ENCODE measurements around the gene VIPR1. TPM values are rescaled to one million over a fixed set of nuclear protein-coding genes. Genes with fewer than 3 reads are reported as not detected.

VIPR1 gene
- total RNA-seq, 1 donor from 2014 or later: 184 TPM

GRCh38 chr3:42535981-42536784 is 33.7 kb downstream of the VIPR1 start:
- intact Hi-C loops (cut with DNase I): no loop called here
- no peak overlapping the region for H3K27ac ChIP-seq
- H3K27me3 ChIP-seq: no peaks in the 10 kb centered on the region
- H3K36me3 ChIP-seq: peaks cover 4% of the 10 kb centered on the region
- H3K4me1 ChIP-seq: peaks cover 12% of the 10 kb centered on the region
- ATAC-seq (peak; percentile 8), DNase-seq (no peak)
- TF ChIP-seq CTCF (IDR thresholded peaks at IDR 0.05): peak; percentile 49
- no peaks in the 10 kb centered on the region for H3K9me3 ChIP-seq
- H3K4me3 ChIP-seq: no peak overlapping the region

- H3K27ac ChIP-seq: no peak overlapping the region
- no peaks in the 10 kb centered on the region for H3K27me3 ChIP-seq
- TF ChIP-seq CTCF (IDR thresholded peaks at IDR 0.05): no peak
- ATAC-seq (no peak), DNase-seq (no peak)
- H3K36me3 ChIP-seq: no peaks in the 10 kb centered on the region
- no peaks in the 10 kb centered on the region for H3K9me3 ChIP-seq
- intact Hi-C loops (cut with DNase I): no loop called here
- no peak overlapping the region for H3K4me3 ChIP-seq
- H3K4me1 ChIP-seq: peaks cover 18% of the 10 kb centered on the region
Measured at GRCh38 chr3:42537350-42537749, 34.9 kb downstream of the VIPR1 start.

- H3K27ac ChIP-seq: peak overlapping the region; percentile 14
- H3K9me3 ChIP-seq: no peaks in the 10 kb centered on the region
- intact Hi-C loops (cut with DNase I): no loop called here
- ATAC-seq (peak; percentile 69), DNase-seq (peak; percentile 84)
- H3K36me3 ChIP-seq: no peaks in the 10 kb centered on the region
- no peak overlapping the region for H3K4me3 ChIP-seq
- no peaks in the 10 kb centered on the region for H3K27me3 ChIP-seq
- TF ChIP-seq CTCF (IDR thresholded peaks at IDR 0.05): peak; percentile 83
- H3K4me1 ChIP-seq: peaks cover 32% of the 10 kb centered on the region
Measured at GRCh38 chr3:42539871-42540714, 37.6 kb downstream of the VIPR1 start.

- ATAC-seq (no peak), DNase-seq (no peak)
- Histone ChIP-seq H3K9me3 (no peaks in the 10 kb centered on the region), H3K4me3 (no peak overlapping the region), H3K27me3 (no peaks in the 10 kb centered on the region), H3K4me1 (peaks cover 42% of the 10 kb centered on the region), H3K36me3 (no peaks in the 10 kb centered on the region), H3K27ac (no peak overlapping the region)
- intact Hi-C loops (cut with DNase I): no loop called here
- TF ChIP-seq CTCF (IDR thresholded peaks at IDR 0.05): no peak
Measured at GRCh38 chr3:42541079-42541478, 38.6 kb downstream of the VIPR1 start.

GRCh38 chr3:42544492-42545283 is 42.2 kb downstream of the VIPR1 start:
- intact Hi-C loops (cut with DNase I): loop anchor here (5.0 kb wide), 1 partner anchor 42 kb away; the partner anchor contains the start of gene VIPR1
- no peaks in the 10 kb centered on the region for H3K9me3 ChIP-seq
- no peak overlapping the region for H3K4me3 ChIP-seq
- DNase-seq: peak; percentile 83
- no peaks in the 10 kb centered on the region for H3K27me3 ChIP-seq
- peaks cover 58% of the 10 kb centered on the region for H3K4me1 ChIP-seq
- no peaks in the 10 kb centered on the region for H3K36me3 ChIP-seq
- peak overlapping the region; percentile 85 for H3K27ac ChIP-seq
- ATAC-seq: peak; percentile 82
- peak; percentile 35 for TF ChIP-seq CTCF (IDR thresholded peaks at IDR 0.05)
